Prostate gland (tissue), 2 donors: ENCODE results near the gene FUT8.

Experiments used
- POLR2AphosphoS5 ChIP-seq: sonication (generic); formaldehyde crosslinking; IDR thresholded peaks from one replicate; pipeline ENCODE4 v1.6.1; 2017; ENCODE audit warnings: antibody characterized with exemption
- TF ChIP-seq, protein P1 (sequence below), 4 experiments: fragments of 200-600 bp in 2 of 4; fragments of 450-650 bp in 2 of 4; sonication (generic) in 2 of 4; IDR thresholded peaks; 1 replicate in 3 of 4; 2 replicates in 1 of 4; pipeline ENCODE4 v1.5.1; 2016 to 2019; ENCODE audit warnings: antibody characterized with exemption in 4 of 4, mild to moderate bottlenecking in 2 of 4, moderate library complexity in 2 of 4

- TF ChIP-seq, protein P1, sequence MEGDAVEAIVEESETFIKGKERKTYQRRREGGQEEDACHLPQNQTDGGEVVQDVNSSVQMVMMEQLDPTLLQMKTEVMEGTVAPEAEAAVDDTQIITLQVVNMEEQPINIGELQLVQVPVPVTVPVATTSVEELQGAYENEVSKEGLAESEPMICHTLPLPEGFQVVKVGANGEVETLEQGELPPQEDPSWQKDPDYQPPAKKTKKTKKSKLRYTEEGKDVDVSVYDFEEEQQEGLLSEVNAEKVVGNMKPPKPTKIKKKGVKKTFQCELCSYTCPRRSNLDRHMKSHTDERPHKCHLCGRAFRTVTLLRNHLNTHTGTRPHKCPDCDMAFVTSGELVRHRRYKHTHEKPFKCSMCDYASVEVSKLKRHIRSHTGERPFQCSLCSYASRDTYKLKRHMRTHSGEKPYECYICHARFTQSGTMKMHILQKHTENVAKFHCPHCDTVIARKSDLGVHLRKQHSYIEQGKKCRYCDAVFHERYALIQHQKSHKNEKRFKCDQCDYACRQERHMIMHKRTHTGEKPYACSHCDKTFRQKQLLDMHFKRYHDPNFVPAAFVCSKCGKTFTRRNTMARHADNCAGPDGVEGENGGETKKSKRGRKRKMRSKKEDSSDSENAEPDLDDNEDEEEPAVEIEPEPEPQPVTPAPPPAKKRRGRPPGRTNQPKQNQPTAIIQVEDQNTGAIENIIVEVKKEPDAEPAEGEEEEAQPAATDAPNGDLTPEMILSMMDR (IDR thresholded peaks at IDR 0.05) = no peak
- no peak for TF ChIP-seq POLR2AphosphoS5
Observed at GRCh38 chr14:65550779-65551643, 138.5 kb downstream of the FUT8 start.
